Prostate gland (tissue), 2 donors: ENCODE measurements around the gene LRBA.

ENCODE experiments used
- CTCF ChIP-seq, 4 experiments: fragments of 200-600 bp in 2 of 4; fragments of 450-650 bp in 2 of 4; sonication (generic) in 2 of 4; IDR thresholded peaks; 1 replicate in 3 of 4; 2 replicates in 1 of 4; pipeline ENCODE4 v1.5.1; 2016 to 2019; ENCODE audit warnings: antibody characterized with exemption in 4 of 4, mild to moderate bottlenecking in 2 of 4, moderate library complexity in 2 of 4
- POLR2AphosphoS5 ChIP-seq: sonication (generic); formaldehyde crosslinking; IDR thresholded peaks from one replicate; pipeline ENCODE4 v1.6.1; 2017; ENCODE audit warnings: antibody characterized with exemption

- no peak for TF ChIP-seq CTCF (IDR thresholded peaks at IDR 0.05)
- no peak for TF ChIP-seq POLR2AphosphoS5
Measured at GRCh38 chr4:150280975-150281374, 734.1 kb downstream of the LRBA start.
